Loucy (cell line): ENCODE results near the gene ACVR1.

Experiments
- H2AFZ ChIP-seq: fragments of 200-600 bp; sonication (generic); 2 replicates; pipeline ENCODE4 v1.6.0; 2016; ENCODE audit warnings: antibody characterized with exemption, mild to moderate bottlenecking, low read length, moderate library complexity
- H3F3A ChIP-seq: fragments of 200-600 bp; 2 replicates; pipeline ENCODE4 v1.6.0; 2016; ENCODE audit warnings: antibody characterized with exemption, low read depth, mild to moderate bottlenecking
- H3K27me3 ChIP-seq: fragments of 200-600 bp; sonication (generic); 2 replicates; pipeline ENCODE4 v1.6.1; 2014; ENCODE audit warnings: low read length, mild to moderate bottlenecking; ENCODE audit not compliant: insufficient read depth, poor library complexity, severe bottlenecking
- H3K36me3 ChIP-seq: fragments of 200-600 bp; sonication (generic); 2 replicates; pipeline ENCODE4 v1.6.1; 2016; ENCODE audit warnings: low read length; ENCODE audit not compliant: insufficient read depth
- H3K4me1 ChIP-seq: fragments of 200-600 bp; sonication (generic); 2 replicates; pipeline ENCODE4 v1.5.1; 2014; ENCODE audit warnings: low read length, mild to moderate bottlenecking; ENCODE audit not compliant: insufficient read depth, poor library complexity, severe bottlenecking
- H3K4me2 ChIP-seq: fragments of 200-600 bp; sonication (generic); 2 replicates; pipeline ENCODE4 v1.6.0; 2014; ENCODE audit warnings: antibody characterized with exemption, low read length, low read depth, mild to moderate bottlenecking; ENCODE audit not compliant: poor library complexity, severe bottlenecking
- H3K4me3 ChIP-seq: fragments of 200-600 bp; sonication (generic); 2 replicates; pipeline ENCODE4 v1.5.1; 2014; ENCODE audit warnings: low read length, mild to moderate bottlenecking, mixed read lengths; ENCODE audit not compliant: poor library complexity, severe bottlenecking
- H3K79me2 ChIP-seq: fragments of 200-600 bp; sonication (generic); 2 replicates; pipeline ENCODE4 v1.6.1; 2014; ENCODE audit warnings: low read length; ENCODE audit not compliant: insufficient read depth
- H3K9ac ChIP-seq: fragments of 200-600 bp; sonication (generic); 2 replicates; pipeline ENCODE4 v1.6.0; 2014; ENCODE audit warnings: mild to moderate bottlenecking, low read depth, low read length, moderate library complexity; ENCODE audit not compliant: poor library complexity, severe bottlenecking
- H3K9me2 ChIP-seq: fragments of 200-600 bp; sonication (generic); replicated peaks from 2 replicates; pipeline ENCODE4 v1.6.1; 2016; ENCODE audit warnings: low read depth, low read length, mixed read lengths
- H3K9me3 ChIP-seq: fragments of 200-600 bp; sonication (generic); 2 replicates; pipeline ENCODE4 v1.6.1; 2014; ENCODE audit warnings: mild to moderate bottlenecking, antibody characterized with exemption, low read length, low read depth; ENCODE audit not compliant: insufficient read depth
- H4K20me1 ChIP-seq: fragments of 200-600 bp; sonication (generic); 2 replicates; pipeline ENCODE4 v1.6.0; 2014; ENCODE audit warnings: antibody characterized with exemption, low read length, mild to moderate bottlenecking; ENCODE audit not compliant: insufficient read depth, poor library complexity, severe bottlenecking
- CTCF ChIP-seq: fragments of 200-600 bp; sonication (generic); conservative IDR thresholded peaks from 2 replicates; pipeline ENCODE4 v1.5.1; 2014; ENCODE audit warnings: mild to moderate bottlenecking, antibody characterized with exemption, low read length
- EZH2phosphoT487 ChIP-seq: fragments of 200-600 bp; IDR thresholded peaks from 2 replicates; pipeline ENCODE4 v1.6.1; 2018; ENCODE audit warnings: antibody characterized with exemption, mild to moderate bottlenecking, moderate library complexity, borderline replicate concordance

ACVR1 gene

DNA sequence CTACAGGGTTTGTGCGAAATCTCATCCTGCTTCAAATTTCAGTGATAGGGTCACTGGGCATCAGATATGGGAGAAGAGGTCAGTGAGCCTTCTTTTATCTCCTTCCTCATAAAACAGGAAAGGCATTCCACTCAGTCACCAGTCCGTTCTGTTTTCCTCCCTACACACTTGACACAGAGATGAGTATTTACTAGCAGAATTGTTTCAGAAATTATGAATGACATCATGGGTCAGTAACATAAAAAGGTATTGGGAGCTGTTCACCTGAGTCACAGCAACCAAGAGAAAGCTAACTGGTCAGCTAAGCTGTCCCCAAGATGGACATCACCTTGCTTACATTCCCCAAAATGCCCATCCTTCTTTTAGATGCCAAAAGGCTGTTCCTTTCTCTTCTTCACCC lies 96.3 kb downstream of the ACVR1 start:
- Histone ChIP-seq H3K4me2 (no peak overlapping the region), H3K9ac (no peak overlapping the region), H4K20me1 (no peaks in the 10 kb centered on the region), H3K27me3 (no peaks in the 10 kb centered on the region), H3K36me3 (peaks cover 7% of the 10 kb centered on the region; the same call in 1 of the 2 replicates), H2AFZ (no peak overlapping the region), H3K4me1 (peaks cover 5% of the 10 kb centered on the region), H3F3A (no peaks in the 10 kb centered on the region), H3K4me3 (no peak overlapping the region), H3K9me3 (no peaks in the 10 kb centered on the region), H3K9me2 (no peaks in the 10 kb centered on the region), H3K79me2 (no peaks in the 10 kb centered on the region)
- TF ChIP-seq EZH2phosphoT487 (no peak), CTCF (no peak)

GRCh38 chr2:157777427-157777826 lies 98.7 kb downstream of the ACVR1 start:
- no peaks in the 10 kb centered on the region for H3F3A ChIP-seq
- H3K36me3 ChIP-seq = peaks cover 7% of the 10 kb centered on the region; the same call in 1 of the 2 replicates
- no peaks in the 10 kb centered on the region for H4K20me1 ChIP-seq
- H3K4me3 ChIP-seq = no peak overlapping the region
- no peak overlapping the region for H3K9ac ChIP-seq
- no peaks in the 10 kb centered on the region for H3K27me3 ChIP-seq
- no peaks in the 10 kb centered on the region for H3K79me2 ChIP-seq
- no peak overlapping the region for H3K4me2 ChIP-seq
- H3K9me3 ChIP-seq = no peaks in the 10 kb centered on the region
- peak; percentile 77 for TF ChIP-seq CTCF
- no peak for TF ChIP-seq EZH2phosphoT487
- no peaks in the 10 kb centered on the region for H3K4me1 ChIP-seq
- H2AFZ ChIP-seq = no peak overlapping the region
- no peaks in the 10 kb centered on the region for H3K9me2 ChIP-seq

GRCh38 chr2:157771234-157771633 lies 104.9 kb downstream of the ACVR1 start:
- no peaks in the 10 kb centered on the region for H3K9me2 ChIP-seq
- TF ChIP-seq CTCF = no peak
- TF ChIP-seq EZH2phosphoT487 = no peak
- no peak overlapping the region for H3K9ac ChIP-seq
- no peaks in the 10 kb centered on the region for H3K4me1 ChIP-seq
- no peaks in the 10 kb centered on the region for H3K9me3 ChIP-seq
- no peaks in the 10 kb centered on the region for H3F3A ChIP-seq
- no peaks in the 10 kb centered on the region for H3K27me3 ChIP-seq
- no peaks in the 10 kb centered on the region; the same call in 1 of the 2 replicates for H3K36me3 ChIP-seq
- H3K4me3 ChIP-seq = no peak overlapping the region
- H2AFZ ChIP-seq = no peak overlapping the region
- no peaks in the 10 kb centered on the region for H3K79me2 ChIP-seq
- H3K4me2 ChIP-seq = no peak overlapping the region
- H4K20me1 ChIP-seq = no peaks in the 10 kb centered on the region
